ENCODE data around the gene GP9.
A peak's percentile ranks its signal among the peaks of the same experiment; 100 is the strongest.

Gene GP9

DNA sequence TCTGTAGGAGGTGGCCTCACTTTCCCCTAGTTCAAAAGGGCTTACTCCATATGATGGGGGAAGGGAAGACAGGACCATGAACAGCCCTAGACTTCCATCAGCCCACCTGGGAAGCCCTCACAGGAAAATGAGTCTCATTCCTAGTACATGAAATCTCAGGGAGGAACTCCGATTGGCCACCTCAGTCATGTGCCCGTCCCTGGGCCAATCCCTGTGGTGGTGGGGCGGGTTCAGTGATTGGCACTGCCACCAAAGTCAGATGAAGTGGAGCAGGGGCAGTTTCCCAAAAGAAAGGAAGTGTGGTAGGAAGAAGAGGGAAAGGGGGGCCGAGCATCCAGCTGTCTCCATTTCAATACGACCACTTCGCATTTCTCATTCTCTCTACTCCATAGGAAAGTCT, 25.9 kb upstream of the GP9 start:
- DNase-seq, result no peak
- TF ChIP-seq POLR2A (IDR thresholded peaks at IDR 0.05; ENCODE audit: low read length) (no peak), GATA1 (IDR thresholded peaks at IDR 0.05; ENCODE audit: low read depth, low read length) (no peak)

DNA sequence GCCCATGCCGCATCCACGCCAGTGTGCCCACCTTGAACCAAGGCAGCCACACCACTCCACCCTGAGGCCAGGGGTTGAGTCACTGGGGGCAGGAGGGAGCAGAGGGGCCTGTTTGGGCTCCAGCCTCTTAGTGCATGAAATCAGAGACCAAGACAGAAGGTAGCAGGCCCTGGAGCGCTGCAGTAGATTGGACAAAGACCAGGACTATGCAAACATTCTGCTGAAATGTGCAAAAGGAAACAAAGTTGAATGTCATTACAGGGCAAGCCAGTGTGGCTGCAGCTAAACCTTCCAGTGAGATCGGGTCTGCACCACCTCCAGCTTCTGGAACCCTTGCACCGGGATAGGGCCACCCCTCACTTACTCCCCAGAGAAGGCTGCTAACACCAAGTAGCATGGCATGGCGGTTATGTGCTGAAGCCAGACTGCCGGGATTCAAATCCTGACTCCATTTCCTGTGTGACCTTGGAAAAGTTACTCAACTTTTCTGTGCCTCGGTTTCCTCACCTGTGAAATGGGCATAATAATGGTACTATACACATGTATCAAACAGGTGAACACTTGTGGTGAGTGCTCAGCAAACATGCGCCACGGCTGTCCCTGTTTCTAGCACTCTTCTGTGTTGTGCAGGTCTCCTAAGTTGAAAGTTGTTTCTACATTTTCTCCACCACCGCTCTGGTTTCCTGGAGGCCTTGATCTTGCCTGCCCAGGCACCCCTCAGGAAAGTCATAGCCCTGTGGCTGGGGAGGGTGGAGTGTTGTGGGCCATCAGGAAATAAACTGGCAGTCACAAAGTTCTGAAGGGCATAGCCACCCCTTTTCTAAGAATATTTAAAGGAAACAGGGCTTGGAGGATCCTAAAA, 25.0 kb upstream of the GP9 start:
- TF ChIP-seq POLR2A (IDR thresholded peaks at IDR 0.05; ENCODE audit: low read length) (no peak), GATA1 (IDR thresholded peaks at IDR 0.05; ENCODE audit: low read depth, low read length) (no peak)
- no peak for DNase-seq

DNA sequence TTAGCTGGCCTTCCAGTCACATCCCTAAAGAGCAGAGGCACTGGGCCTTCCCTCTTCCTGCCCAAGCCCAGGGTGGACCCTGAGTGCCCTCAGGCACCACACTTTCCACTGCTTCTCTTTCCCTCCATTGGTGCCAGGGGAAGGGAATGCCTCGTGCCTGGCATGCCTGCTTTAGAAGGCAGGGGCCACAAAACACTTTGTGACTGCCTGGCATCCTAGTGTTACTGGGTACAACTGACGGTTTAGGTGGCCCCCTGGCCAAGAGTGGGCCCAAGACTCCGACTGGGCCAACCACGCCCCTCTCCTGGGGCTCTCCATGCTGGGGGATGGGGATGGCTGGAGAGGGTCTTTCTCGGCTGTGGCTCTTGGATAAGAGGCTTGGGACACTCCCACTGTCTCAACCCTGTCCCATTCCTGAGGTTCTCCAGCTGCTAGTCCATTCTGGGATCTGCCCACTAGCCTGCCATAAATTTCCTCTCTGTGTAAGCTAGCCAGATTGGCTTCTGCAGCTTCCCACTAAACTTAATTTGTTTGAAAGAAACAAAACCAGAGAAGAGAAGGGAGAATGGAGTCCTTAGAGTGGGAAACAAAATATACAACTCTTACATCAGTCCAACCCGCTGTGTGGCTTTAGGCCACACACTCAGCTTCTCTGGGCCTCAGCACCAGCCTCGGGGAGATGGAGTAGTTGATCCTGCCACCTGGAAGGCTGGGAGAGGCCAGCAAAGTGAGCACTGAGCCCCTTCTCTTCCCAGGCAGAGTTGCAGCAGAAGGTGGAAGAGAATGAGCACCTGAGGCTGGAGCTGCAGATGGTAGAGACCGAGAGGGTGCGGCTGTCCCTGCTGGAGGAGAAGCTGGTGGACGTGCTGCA, 24.1 kb upstream of the GP9 start:
- TF ChIP-seq GATA1 (IDR thresholded peaks at IDR 0.05; ENCODE audit: low read depth, low read length) (no peak), POLR2A (IDR thresholded peaks at IDR 0.05; ENCODE audit: low read length) (no peak)
- no peak for DNase-seq

DNA sequence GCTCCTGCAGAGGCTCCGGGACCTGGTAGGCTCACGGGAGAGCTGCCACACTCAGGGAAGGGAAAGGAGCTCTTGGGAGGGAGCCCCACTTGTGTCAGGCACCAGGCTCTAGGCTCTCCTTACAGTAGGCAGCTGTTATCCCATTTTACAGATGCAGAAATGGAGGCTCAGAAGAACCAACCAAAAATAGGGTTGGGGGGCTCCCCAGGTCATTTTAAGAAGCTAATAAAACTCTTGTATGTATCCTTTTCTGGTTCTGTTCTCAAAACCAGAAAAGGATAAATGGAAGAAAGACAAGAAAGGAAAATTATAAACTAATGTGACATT, 23.5 kb upstream of the GP9 start:
- DNase-seq, result no peak
- TF ChIP-seq GATA1 (IDR thresholded peaks at IDR 0.05; ENCODE audit: low read depth, low read length), result no peak
- no peak for TF ChIP-seq POLR2A (IDR thresholded peaks at IDR 0.05; ENCODE audit: low read length)

DNA sequence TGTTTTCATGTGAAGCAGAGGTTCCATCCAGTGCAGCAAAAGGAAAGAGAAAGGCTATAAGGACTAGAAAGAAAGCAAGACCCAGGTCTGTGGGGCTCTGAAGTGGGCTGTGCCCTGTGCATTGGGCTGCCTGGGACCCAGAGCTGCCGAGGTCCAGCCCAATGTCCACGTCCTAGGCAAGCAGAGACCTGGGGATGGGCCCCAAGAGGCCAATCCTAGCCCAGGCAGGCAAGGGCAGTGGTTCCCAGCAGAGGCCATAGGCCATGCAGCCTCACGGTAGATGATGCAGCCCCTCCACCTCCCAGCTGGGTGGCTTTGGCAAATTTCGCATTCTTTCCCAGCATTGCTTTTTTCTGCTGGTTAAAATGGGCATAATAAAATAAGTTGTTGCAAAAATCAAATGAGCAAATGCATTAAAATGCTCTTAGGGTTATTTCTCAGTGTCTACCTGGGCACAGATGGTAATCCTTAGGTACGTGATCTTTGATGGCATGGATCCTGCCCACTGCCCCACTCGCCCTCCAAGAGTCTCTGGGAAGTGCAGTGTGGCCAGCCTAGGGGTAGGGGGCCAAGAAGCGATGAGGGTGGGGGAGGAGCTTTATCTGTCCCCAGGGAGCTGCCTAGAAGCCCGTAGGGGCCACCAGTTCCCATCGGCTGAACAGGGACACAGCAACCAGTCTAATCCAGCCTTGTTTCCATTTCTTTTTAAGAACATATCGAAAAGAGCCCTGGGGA, 22.3 kb upstream of the GP9 start:
- no peak for DNase-seq
- TF ChIP-seq POLR2A (IDR thresholded peaks at IDR 0.05; ENCODE audit: low read length) (no peak), GATA1 (IDR thresholded peaks at IDR 0.05; ENCODE audit: low read depth, low read length) (no peak)

DNA sequence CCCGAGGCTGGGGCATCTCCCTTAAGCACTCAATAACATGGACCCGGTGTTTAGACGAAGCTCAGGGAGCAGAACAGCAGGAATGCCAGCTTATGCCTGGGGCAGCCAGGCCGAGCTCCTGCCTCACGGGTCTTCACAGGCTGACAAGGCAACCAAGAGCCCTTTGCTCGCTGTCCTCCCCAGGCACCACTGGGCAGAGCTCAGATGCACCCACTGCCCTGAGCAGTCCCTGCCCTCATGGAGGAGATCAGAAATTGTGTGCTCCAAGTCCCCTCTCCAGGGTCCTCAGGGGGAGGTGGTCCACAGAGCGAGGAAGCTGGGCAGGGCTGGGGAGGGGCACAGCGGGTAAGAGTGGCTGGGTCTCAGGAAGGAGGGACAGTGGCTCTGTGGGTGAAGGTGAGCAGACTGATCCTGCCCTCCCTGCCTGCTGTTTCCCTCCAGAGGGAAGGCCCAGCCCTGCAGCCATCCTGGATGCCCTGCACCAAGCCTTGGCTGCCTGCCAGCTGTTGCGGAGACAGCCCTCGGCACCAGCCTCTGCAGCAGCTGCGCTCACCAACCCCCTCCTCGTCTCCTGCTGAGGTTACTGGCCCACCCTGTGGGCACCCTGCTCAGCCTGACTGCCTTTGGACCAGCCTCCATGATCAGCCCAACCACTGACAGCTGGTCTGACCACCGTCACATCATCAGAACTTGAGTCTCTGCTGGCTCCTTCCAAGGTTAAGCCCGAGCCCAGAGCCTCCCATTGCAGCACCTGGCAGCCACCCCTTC, 21.1 kb upstream of the GP9 start:
- no peak for DNase-seq
- no peak for TF ChIP-seq GATA1 (IDR thresholded peaks at IDR 0.05; ENCODE audit: low read depth, low read length)

DNA sequence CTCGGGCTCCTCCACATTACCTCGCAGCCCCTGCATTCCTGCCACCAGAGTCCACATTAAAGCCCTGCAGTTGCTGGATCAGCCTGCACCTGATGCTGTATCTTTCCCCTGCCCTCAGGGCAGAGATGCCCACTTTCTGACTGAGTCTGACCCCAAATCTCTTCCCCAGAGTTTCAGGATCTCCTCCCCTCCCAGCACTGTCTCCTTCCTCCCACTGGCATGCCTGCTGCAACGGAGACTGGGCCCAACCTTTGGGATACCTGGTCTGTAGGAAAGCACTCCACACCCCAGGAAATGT, 20.6 kb upstream of the GP9 start:
- TF ChIP-seq POLR2A (IDR thresholded peaks at IDR 0.05; ENCODE audit: low read length) (no peak), GATA1 (IDR thresholded peaks at IDR 0.05; ENCODE audit: low read depth, low read length) (no peak)
- no peak for DNase-seq

DNA sequence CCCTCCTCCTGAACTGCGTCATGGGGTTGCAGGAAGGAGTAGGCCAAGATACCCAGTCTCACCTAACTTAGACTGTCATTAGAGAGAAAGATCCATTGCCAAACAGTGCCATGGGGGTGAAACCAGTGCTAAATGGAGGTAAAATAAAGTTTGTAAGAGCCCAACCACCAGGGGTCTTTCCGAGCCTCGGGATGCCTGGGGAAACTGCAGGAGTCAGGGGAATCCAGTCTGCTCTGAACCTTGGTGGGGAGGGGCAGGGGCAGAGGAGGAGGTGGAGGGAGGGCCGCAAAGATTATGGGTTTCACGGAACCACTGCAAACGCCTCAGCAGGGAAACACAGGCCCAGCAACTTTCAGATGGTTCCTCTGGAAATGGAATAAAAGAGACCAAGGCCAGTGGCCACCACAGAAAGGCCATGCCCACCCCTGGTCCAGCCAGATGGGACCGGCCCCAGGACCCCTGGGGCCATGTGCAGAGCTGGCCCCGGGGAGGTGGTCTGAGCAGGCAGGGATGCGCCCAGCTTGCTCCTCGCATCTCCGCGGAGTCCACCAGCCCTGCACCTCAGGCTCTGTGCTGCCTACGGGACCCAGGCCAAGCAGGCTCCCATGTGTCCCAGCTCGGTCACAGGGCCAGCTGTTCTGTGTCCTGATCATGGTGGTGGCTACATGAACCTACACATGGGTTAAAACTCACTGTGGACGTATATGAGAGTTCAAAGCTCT, 19.8 kb upstream of the GP9 start:
- no peak for TF ChIP-seq GATA1 (IDR thresholded peaks at IDR 0.05; ENCODE audit: low read depth, low read length)
- TF ChIP-seq POLR2A (IDR thresholded peaks at IDR 0.05; ENCODE audit: low read length), result no peak
- DNase-seq, result no peak

DNA sequence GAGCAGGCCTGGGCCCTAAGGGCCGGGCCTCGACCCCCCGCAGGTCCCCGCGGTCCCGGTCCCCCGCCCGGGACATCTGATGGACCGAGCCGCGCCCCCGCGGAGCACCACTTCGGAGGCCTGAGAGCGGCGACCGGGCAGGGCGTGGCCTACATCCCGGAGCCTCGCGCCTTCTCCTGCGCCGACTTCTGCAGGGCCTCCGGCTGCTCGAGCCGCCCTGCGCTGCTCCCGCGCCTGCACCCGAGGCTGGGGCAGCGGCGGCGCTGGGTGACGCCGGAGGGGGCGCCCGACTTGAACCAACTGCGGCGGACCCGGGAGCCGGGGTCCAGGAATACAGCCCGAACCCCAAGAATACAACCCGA, 14.9 kb upstream of the GP9 start:
- DNase-seq, result peak; percentile 54 to 70
- TF ChIP-seq GATA1 (IDR thresholded peaks at IDR 0.05; ENCODE audit: low read depth, low read length) (no peak), POLR2A (IDR thresholded peaks at IDR 0.05; ENCODE audit: low read length) (no peak)

DNA sequence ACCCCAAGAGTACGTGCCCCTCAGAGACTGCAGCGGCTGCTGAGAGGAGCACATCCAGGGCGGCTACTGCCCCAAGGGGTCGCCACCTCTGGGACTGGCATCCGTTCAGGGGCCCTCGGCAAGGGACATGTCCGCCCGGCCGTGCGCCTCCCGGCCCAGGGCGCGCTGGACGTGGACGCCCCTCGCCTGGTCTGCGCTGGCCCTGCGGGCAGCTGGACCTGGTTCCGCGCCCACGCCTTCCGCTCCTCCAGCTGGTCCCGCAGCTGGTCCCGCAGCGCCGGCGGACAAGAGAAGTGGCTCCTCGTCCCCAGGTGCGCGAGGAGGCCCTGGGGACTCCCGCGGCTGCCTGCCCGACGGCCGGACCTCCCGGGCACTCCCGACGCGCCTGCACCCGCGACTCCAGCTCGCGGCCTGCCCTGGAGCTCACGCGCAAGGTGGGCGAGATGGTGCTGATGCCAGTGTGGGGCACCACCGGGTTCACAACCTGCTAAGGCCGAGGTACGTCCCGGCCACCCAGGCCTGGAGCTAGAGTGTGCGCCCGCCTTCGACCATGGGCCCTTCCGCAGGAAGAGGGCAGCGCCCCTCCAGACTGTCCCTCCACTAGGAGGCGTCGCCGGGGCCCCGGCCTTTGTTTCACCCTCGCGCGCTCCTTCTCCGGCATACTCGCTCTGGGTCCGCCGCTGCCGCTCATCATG, 14.4 kb upstream of the GP9 start:
- TF ChIP-seq GATA1 (IDR thresholded peaks at IDR 0.05; ENCODE audit: low read depth, low read length), result no peak
- no peak for TF ChIP-seq POLR2A (IDR thresholded peaks at IDR 0.05; ENCODE audit: low read length)
- DNase-seq, result peak; percentile 17 to 46

DNA sequence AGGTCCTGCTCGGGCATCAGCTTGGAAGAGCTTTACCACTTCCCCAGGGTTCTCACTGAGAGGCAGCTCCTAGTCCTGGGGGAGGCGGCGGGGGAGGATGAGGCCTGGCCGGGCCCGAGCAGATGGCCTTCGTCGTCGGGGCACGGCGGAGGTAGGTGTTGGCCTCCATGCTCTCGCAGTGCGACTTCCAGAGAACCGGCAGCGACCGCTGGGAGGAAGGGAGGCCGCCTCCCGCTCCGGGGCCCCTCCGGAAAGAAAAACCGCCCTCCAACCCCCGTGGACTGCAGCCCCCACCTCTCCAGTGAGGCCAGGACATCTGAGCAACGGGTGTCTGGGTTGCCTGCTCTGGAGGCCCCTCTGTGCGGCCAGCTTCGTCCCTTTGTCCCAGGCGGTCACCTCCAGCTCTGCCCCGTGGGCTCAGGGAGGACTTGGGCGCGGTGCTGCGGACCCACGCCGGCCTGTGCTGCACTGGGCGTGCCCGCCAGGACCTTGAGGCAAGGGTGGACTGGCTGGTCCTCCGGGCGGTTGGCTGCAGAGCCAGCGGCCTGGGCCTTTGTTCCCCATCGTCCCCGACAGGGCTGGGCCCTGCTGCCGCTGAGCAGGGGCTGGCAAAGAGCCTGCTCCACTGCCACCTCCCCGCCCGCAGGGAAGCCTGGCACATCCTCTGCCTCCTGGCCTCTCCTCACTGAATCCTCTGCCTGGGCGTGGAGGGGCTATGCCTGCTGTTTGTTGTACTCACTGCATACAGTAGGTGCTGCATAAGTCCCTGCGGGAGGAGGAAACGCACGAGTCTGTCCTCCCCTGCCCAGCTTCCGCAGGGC, 13.6 kb upstream of the GP9 start:
- TF ChIP-seq POLR2A (IDR thresholded peaks at IDR 0.05; ENCODE audit: low read length) (no peak), GATA1 (IDR thresholded peaks at IDR 0.05; ENCODE audit: low read depth, low read length) (no peak)
- no peak for DNase-seq

DNA sequence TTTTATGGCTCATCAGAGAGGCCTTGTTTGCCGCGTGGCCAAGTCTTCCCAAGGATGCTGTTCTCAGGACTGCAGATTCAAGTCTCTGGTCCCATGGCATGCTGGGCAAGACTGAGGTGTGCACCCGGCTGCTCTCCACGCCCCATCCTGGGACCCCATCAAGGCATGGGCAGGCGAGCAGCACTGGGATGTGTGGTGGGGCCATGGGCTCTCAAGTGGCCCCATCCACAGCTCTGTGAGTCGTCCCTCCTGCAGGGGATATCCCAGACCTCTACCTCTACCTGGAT, 13.1 kb upstream of the GP9 start:
- TF ChIP-seq POLR2A (IDR thresholded peaks at IDR 0.05; ENCODE audit: low read length), result no peak
- no peak for TF ChIP-seq GATA1 (IDR thresholded peaks at IDR 0.05; ENCODE audit: low read depth, low read length)
- DNase-seq, result no peak
